ENCODE measurements around the gene KIAA1191.

The KIAA1191 gene

DNA sequence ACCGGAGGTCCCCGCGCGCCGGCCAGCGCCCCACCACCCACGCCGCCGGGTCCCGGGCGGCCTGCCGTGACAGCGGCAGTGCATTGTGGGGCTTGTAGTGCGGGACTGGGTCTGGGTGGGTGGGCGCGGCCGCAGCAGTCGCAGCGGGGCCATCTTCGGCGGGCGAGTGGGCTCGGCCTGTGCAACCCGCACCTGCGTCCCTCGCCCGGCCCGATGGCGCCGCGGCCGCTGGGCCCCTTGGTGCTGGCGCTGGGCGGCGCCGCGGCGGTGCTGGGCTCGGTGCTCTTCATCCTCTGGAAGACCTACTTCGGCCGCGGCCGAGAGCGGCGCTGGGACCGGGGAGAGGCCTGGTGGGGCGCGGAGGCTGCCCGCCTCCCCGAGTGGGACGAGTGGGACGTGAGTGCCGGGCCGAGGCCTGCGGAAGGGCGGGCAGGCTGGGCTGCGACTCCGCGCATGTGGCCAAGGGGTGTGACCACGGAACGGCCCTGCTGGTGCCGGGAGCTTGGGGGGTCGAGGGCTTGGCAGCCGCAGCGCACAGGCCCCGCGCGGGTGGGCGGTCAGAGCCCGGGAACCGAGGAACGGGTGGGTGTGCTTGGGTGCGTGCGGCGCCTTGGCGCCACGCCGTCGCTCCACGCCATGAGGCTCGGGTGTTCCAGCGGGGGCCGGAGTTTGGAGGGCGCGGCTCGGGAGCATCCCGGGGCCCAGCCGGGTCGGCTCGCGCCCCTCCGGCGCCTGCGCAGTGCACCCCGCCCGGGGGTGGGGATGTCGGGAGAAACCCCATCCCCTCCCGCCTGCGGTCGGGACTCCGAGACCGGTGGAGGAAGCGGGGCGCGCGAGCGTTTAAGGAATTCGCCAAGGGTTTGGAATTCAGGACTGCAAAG is 4.0 kb upstream of the KIAA1191 start, which contains the start of gene ARL10:
Gene ARL10, plus strand, starts transcription at position 137 of the 881 bp plus-strand sequence. Its CDS starts 77 bp downstream, at position 214.
- DNase-seq = peak; percentile 73

DNA sequence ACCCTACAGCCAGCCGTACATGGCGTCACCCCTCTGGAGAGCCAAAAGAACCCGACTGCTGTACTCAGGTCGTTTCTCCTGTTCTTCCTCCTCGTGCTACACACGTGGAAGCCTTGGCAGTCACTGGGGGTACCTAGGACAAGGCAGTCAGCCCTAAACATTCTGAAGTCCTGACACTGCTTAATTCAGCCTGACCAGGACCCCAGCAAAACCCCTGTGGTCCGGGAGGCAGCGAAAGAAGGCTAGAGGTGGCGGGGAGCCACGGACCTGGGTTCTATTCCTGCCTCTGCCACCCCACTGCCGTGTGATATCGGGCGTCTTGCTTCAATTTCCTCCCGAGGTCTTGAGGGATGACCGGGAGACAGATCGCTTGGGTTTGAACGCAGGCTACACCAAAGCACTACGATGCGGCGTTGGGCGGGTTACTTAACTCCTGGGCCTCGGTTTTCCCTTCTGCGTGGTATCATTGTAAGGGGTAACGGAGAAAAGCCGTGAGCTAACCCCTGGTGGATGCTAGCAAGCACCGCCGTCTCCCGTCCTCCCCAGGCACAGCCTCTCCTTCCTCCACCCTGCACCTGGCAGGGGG is 3.3 kb upstream of the KIAA1191 start:
- no peak for DNase-seq

GRCh38 chr5:176362233-176362490 is 598 bp upstream of the KIAA1191 start:
- DNase-seq = no peak

DNA sequence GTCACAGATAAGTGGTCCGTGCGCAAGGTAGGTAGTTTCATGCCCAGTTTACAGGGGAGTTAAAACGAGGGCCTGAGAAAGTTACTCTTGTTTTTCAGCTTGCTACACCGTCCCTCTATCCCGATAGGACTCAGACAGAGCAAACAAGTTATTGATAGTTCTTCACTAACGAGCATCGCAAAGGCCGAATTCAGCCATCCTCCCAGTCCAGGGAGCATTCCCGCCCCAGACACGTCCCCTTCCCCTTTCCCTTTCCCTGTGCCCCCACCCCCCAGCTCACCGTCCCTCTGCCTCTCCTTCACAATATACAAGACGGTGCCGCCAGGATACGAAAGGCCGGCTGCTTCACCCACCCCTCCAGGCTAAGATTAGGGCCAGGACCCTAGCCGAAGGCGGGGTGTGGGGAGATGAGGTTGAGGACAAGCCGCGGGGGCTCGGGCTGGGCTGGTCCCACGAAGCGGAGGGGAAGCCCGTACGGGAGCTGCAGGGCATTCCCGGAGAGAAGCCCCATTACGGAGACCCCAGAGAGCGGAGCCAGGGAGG is 599 bp downstream of the KIAA1191 start:
- DNase-seq = no peak

DNA sequence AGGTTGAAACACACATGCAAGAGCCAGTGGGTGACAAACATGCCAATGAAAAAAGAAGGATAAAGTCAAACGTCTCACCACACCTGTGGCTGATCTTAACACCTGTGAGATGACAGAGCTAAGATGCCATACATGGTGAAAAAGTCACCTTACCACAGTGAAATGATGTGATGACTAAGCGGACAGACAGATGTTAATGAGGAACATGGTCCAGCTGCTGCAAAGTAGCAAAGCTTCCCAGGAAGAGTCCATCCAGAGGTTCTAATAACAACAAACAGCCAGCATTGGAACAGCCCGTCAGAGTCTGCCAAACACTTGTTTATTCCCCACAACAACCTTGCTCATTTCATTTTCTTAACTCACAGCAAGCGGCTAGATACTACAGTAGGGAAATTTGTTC is 1.9 kb downstream of the KIAA1191 start:
- no peak for DNase-seq

GRCh38 chr5:176356179-176356566 is 5.4 kb downstream of the KIAA1191 start:
- no peak for DNase-seq

- DNase-seq = no peak
Measured at GRCh38 chr5:176355400-176356178, 6.0 kb downstream of the KIAA1191 start.

- no peak for DNase-seq
Measured at GRCh38 chr5:176353533-176353932, 8.0 kb downstream of the KIAA1191 start.

- no peak for DNase-seq
Measured at GRCh38 chr5:176352116-176352878, 9.3 kb downstream of the KIAA1191 start.

DNA sequence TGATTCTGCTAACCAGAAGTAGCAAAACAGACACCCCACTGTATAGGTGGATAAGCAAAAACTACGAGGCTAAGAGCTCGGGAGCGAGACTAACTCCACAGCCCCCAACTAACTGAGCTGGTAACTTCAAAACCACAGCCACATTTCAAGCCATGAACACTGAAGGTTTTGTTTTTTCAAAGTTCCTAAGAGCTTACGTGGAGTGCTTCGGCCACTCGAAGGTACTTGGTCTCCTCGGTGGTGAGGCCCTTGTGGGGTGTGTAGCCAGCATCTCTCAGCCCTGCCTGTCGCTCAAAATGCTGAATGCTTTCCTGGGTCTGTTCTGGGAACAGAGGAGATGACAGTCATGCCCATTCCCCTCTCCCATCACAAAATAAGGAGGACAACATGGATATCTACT is 11.1 kb downstream of the KIAA1191 start:
- DNase-seq = no peak

DNA sequence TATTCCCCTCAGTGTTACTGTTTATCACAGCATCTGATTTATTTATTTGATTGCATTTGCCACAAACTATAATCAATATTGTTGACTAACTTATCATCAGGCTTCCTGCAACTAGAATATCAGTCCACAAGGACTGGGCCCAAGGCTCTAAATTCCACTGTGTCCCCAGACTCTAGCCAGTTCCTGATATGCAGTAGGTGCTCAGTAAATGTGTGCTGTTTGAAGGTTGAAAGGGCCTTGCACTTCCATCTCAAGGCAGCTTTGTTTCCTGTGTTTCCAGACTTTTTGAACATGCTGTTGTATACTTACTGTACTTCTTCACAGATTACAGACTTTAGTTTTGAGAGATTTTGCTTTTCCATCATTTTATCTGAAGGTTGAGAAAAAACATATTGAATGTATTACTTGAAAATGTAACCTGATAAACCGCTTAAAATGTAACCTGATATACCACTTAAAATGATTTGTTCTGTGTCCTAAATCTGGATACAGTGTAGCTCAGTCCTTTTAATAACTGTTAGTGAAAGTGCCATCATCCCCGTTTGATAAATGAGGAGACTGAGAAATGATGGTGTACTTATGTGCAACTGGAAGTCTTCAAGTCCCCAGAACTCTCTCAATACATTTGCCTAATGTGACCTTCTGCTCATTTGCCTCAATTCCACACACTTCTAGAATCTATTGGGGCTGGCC is 18.7 kb downstream of the KIAA1191 start:
- no peak for DNase-seq

DNA sequence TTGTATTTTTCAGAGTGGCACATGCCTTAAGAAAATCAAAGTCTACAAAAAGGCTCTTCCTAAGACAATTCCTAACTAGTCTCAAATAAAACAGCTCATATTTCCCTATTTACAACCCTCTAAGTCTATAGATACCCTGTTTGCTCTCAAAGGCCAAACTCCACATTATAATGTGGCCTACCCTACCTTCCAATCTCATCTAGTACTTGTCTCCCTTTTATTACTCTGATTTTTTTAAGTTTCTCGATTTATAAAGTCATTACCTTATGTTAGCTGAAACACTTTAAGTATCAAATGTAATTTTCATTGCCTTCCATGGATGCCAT is 19.4 kb downstream of the KIAA1191 start:
- DNase-seq = no peak

GRCh38 chr5:176341325-176342157 is 20.0 kb downstream of the KIAA1191 start:
- DNase-seq = no peak

GRCh38 chr5:176339304-176339703 is 22.3 kb downstream of the KIAA1191 start:
- no peak for DNase-seq

DNA sequence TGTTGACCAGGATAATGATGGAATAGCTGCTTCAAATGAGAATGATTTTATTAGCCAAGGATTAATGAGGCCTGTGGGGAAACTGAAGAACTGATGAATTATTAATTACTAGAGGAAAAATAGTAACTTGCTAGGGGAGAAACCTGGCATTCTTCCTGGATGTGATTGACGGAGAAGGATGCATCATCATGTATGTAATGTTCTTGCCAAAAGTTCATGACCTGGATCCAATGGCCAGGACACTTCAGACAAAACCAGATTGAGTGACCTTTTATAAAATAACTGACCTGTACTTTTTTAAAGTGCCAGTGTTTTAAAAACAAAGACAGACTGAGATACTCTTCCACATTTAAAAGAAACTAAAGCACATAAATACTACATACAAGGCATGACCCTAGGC is 23.7 kb downstream of the KIAA1191 start:
- DNase-seq = no peak

GRCh38 chr5:176334031-176334770 is 27.4 kb downstream of the KIAA1191 start:
- DNase-seq = no peak

DNA sequence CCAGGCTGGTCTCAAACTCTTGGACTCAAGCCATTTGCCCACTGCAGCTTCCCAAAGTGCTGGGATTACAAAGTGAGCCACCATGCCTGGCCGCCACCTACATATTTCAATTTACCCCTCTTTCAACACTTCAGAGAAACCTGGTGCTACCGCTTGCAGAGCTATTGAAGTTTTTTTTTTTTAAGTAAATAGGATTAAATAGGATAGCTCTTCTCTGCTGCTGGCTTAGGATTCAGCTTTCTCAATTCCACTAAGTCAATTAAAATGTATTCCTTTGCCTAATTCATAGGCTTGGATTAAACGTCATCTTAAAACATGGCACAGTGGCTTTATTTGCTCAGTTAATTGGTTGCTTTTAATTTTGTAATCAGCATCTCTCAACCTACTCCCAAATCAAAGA is 41.0 kb downstream of the KIAA1191 start:
- no peak for DNase-seq

DNA sequence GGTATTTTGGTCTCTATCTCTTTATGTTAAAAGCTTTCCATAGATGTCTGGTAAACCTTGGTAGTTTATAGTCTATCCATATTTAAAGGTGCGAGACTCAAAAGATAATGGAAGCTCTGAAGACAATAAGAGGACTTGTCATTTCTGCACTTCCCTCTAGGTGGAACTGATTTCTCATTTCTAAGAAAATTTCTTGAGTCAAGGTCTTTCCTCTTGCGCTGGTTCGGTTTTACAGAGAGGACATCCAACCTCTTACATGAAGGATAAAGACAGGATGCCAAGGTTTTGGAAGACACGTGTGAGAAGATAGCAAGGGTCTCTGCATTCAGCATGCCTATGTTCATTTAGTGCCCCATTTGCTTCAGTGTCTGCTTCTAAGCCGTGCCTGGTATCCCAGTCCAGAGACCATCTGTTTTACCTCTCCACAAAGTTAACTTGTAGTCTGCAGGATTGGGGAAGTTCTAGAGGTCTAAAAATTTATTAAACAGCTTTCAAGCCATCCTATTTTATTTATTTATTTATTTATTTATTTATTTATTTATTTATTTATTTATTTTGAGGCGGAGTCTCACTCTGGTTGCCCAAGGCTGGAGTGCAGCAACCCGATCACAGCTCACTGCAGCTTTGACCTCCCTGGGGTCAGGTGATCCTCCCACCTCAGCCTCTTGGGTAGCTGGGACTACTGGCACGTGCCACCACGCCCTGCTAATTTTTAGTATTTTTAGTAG is 41.6 kb downstream of the KIAA1191 start:
- no peak for DNase-seq

- no peak for DNase-seq
Measured at GRCh38 chr5:176317534-176318374, 43.8 kb downstream of the KIAA1191 start.

Measured in activated CD4-positive, alpha-beta T cell treated with anti-CD3 and anti-CD28 coated beads for 48 hours (primary cell).